ENCODE measurements around the gene KPNA6. TPM values are rescaled to one million over a fixed set of nuclear protein-coding genes. Genes with fewer than 3 reads are reported as not detected.

Gene KPNA6
- total RNA-seq, 1 experiment from 2014 or later: 104 TPM

DNA sequence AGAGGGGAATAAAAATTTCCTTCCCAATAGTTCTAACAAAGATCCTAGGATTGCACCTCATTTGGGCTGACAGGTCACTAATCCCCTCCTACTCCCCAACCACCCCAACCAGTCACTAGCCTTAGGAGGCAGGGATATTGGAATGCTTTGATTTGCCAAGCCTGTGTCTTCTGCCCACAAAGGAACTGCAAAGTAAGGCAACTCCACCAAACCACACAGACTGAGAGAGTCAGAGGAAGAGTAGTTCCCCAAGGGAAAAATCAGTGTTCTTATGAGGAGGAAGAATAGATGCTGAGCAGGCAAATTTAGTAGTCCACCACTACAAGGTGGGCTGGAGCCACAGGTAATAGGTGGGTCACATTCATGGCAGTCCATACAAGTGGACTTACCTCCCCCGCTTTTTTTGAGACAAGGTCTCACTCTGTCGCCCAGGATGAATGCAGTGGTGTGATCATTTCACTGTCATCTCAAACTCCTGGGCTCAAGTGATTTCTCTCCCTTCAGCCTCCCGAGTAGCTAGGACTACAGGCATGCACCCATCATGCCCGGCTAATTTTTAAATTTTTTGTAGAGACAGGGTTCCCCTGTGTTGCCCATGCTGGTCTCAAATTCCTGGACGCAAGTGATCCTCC lies 38.8 kb upstream of the KPNA6 start (continued):
- TF ChIP-seq ZNF219 (CRISPR knock-in tag; IDR thresholded peaks at IDR 0.05; ENCODE audit: borderline replicate concordance) (no peak), OVOL2 (CRISPR knock-in tag; IDR thresholded peaks at IDR 0.05; ENCODE audit: borderline replicate concordance) (no peak), JAZF1 (CRISPR knock-in tag; IDR thresholded peaks at IDR 0.05) (no peak), NR3C1 (CRISPR knock-in tag; conservative IDR thresholded peaks at IDR 0.05; ENCODE audit: low read depth) (no peak), KAT7 (CRISPR knock-in tag; IDR thresholded peaks at IDR 0.05; ENCODE audit: borderline replicate concordance) (no peak), ZNF671 (CRISPR knock-in tag; IDR thresholded peaks at IDR 0.05) (no peak), ZNF263 (CRISPR knock-in tag; IDR thresholded peaks at IDR 0.05; ENCODE audit: low read depth) (no peak)
- TF ChIP-seq, protein P1, sequence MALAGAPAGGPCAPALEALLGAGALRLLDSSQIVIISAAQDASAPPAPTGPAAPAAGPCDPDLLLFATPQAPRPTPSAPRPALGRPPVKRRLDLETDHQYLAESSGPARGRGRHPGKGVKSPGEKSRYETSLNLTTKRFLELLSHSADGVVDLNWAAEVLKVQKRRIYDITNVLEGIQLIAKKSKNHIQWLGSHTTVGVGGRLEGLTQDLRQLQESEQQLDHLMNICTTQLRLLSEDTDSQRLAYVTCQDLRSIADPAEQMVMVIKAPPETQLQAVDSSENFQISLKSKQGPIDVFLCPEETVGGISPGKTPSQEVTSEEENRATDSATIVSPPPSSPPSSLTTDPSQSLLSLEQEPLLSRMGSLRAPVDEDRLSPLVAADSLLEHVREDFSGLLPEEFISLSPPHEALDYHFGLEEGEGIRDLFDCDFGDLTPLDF (CRISPR knock-in tag; IDR thresholded peaks at IDR 0.05): no peak
- TF ChIP-seq, protein P2, sequence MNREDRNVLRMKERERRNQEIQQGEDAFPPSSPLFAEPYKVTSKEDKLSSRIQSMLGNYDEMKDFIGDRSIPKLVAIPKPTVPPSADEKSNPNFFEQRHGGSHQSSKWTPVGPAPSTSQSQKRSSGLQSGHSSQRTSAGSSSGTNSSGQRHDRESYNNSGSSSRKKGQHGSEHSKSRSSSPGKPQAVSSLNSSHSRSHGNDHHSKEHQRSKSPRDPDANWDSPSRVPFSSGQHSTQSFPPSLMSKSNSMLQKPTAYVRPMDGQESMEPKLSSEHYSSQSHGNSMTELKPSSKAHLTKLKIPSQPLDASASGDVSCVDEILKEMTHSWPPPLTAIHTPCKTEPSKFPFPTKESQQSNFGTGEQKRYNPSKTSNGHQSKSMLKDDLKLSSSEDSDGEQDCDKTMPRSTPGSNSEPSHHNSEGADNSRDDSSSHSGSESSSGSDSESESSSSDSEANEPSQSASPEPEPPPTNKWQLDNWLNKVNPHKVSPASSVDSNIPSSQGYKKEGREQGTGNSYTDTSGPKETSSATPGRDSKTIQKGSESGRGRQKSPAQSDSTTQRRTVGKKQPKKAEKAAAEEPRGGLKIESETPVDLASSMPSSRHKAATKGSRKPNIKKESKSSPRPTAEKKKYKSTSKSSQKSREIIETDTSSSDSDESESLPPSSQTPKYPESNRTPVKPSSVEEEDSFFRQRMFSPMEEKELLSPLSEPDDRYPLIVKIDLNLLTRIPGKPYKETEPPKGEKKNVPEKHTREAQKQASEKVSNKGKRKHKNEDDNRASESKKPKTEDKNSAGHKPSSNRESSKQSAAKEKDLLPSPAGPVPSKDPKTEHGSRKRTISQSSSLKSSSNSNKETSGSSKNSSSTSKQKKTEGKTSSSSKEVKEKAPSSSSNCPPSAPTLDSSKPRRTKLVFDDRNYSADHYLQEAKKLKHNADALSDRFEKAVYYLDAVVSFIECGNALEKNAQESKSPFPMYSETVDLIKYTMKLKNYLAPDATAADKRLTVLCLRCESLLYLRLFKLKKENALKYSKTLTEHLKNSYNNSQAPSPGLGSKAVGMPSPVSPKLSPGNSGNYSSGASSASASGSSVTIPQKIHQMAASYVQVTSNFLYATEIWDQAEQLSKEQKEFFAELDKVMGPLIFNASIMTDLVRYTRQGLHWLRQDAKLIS (CRISPR knock-in tag; IDR thresholded peaks at IDR 0.05; ENCODE audit: borderline replicate concordance): no peak
- TF ChIP-seq, protein P3, sequence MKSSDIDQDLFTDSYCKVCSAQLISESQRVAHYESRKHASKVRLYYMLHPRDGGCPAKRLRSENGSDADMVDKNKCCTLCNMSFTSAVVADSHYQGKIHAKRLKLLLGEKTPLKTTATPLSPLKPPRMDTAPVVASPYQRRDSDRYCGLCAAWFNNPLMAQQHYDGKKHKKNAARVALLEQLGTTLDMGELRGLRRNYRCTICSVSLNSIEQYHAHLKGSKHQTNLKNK (CRISPR knock-in tag; IDR thresholded peaks at IDR 0.05): no peak
- TF ChIP-seq, protein P4, sequence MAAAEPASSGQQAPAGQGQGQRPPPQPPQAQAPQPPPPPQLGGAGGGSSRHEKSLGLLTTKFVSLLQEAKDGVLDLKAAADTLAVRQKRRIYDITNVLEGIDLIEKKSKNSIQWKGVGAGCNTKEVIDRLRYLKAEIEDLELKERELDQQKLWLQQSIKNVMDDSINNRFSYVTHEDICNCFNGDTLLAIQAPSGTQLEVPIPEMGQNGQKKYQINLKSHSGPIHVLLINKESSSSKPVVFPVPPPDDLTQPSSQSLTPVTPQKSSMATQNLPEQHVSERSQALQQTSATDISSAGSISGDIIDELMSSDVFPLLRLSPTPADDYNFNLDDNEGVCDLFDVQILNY (CRISPR knock-in tag; IDR thresholded peaks at IDR 0.05): no peak
- TF ChIP-seq, protein P5, sequence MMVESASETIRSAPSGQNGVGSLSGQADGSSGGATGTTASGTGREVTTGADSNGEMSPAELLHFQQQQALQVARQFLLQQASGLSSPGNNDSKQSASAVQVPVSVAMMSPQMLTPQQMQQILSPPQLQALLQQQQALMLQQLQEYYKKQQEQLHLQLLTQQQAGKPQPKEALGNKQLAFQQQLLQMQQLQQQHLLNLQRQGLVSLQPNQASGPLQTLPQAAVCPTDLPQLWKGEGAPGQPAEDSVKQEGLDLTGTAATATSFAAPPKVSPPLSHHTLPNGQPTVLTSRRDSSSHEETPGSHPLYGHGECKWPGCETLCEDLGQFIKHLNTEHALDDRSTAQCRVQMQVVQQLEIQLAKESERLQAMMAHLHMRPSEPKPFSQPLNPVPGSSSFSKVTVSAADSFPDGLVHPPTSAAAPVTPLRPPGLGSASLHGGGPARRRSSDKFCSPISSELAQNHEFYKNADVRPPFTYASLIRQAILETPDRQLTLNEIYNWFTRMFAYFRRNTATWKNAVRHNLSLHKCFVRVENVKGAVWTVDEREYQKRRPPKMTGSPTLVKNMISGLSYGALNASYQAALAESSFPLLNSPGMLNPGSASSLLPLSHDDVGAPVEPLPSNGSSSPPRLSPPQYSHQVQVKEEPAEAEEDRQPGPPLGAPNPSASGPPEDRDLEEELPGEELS (CRISPR knock-in tag; IDR thresholded peaks at IDR 0.05): no peak

DNA sequence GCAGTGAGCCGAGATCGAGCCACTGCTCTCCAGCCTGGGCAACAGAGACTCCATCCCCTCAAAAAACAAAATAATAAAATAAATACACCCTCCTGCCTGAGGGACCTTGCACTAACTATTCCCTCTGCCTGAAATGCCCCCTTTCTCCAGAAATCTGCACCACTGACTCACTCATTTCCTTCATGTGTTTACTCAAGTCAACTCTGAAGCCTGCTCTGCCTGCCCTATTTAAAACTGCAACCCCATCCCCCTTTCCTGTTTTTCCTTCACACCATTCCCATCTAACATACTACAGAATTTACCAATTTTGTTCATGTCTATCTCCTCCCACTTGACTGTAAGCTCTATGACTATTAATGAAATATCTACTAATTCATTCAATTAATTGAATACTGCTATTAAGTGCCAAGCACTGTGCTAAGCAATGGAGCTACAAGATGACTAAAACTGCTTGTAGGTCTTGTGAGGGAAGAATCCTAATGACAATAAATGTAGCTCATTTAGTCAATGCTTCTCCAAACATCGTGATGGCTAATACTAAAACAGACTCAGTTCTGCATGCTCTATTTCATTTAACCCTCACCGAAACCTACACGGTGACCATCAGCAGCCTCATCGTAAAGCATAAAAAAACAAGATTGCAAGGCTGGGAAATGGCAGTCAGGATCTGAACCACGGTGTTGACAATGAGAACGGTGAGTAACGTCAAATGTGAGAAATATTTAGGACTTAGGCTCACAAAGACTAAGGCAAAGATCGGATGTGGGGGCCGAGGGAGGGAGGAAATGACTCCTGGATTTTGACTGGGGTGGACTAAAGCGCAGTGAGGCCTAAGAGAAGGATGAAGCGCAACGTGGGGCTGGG lies 35.9 kb upstream of the KPNA6 start:
- no peak for DNase-seq (ENCODE audit: low spot score)
- H3K4me3 Mint-ChIP-seq: peak overlapping the region; percentile 77
- CTCF ChIA-PET: interaction anchor here (0.9 to 3.0 kb wide), 11 partner anchors 10 to 283 kb away, joined by 3 to 76 read pairs (median 7); partner anchors contain the start of gene KPNA6
- peaks cover 3% of the 10 kb centered on the region for H3K36me3 Mint-ChIP-seq
- POLR2A ChIA-PET: interaction anchor here (0.6 to 2.5 kb wide), 11 partner anchors 9 to 168 kb away, joined by 3 to 34 read pairs (median 6); partner anchors contain the start of genes CCDC28B, KPNA6 and TXLNA
- TF ChIP-seq, protein P6, sequence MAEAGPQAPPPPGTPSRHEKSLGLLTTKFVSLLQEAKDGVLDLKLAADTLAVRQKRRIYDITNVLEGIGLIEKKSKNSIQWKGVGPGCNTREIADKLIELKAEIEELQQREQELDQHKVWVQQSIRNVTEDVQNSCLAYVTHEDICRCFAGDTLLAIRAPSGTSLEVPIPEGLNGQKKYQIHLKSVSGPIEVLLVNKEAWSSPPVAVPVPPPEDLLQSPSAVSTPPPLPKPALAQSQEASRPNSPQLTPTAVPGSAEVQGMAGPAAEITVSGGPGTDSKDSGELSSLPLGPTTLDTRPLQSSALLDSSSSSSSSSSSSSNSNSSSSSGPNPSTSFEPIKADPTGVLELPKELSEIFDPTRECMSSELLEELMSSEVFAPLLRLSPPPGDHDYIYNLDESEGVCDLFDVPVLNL (CRISPR knock-in tag; IDR thresholded peaks at IDR 0.05; ENCODE audit: borderline replicate concordance, low read depth): no peak
- no peak for TF ChIP-seq RELA (CRISPR knock-in tag; IDR thresholded peaks at IDR 0.05; ENCODE audit: borderline replicate concordance)
- TF ChIP-seq, protein P1 (CRISPR knock-in tag; IDR thresholded peaks at IDR 0.05): no peak
- ATAC-seq: no peak
- peaks cover 22% of the 10 kb centered on the region for H3K4me1 Mint-ChIP-seq
- no peaks in the 10 kb centered on the region for H3K9me3 Mint-ChIP-seq
- H3K27ac Mint-ChIP-seq: peak overlapping the region; percentile 96
- no peaks in the 10 kb centered on the region; the same call in 1 of the 2 replicates for H3K27me3 Mint-ChIP-seq (ENCODE audit: low read depth)

Measured in WTC11 (cell line).